Nephron (organoid): ENCODE measurements around the gene MBNL1.
A peak's percentile ranks its signal among the peaks of the same experiment; 100 is the strongest.

Experiments
- H3K27ac Mint-ChIP-seq, 3 experiments: 2 replicates each; pipeline ENCODE4 v1.8.0; 2020; ENCODE audit warnings: mixed read lengths in 3 of 3, mild to moderate bottlenecking in 2 of 3, moderate library complexity in 1 of 3
- H3K27me3 Mint-ChIP-seq: 2 replicates; pipeline ENCODE4 v1.8.0; 2021; ENCODE audit warnings: low read depth, mild to moderate bottlenecking, moderate library complexity, mixed read lengths
- H3K36me3 Mint-ChIP-seq: 2 replicates; pipeline ENCODE4 v1.8.0; 2020; ENCODE audit warnings: low read depth, mixed read lengths
- H3K4me1 Mint-ChIP-seq: 2 replicates; pipeline ENCODE4 v1.8.0; 2020; ENCODE audit warnings: mixed read lengths
- H3K4me3 Mint-ChIP-seq, 3 experiments: 2 replicates each; pipeline ENCODE4 v1.8.0; 2020; ENCODE audit warnings: mild to moderate bottlenecking in 3 of 3, mixed read lengths in 3 of 3, moderate library complexity in 2 of 3
- H3K9me3 Mint-ChIP-seq: 2 replicates; pipeline ENCODE4 v1.8.0; 2020; ENCODE audit warnings: mixed read lengths
- TF ChIP-seq, protein P1 (sequence below), 3 experiments: fragments of 200-600 bp; sonication (generic); IDR thresholded peaks; one replicate each; pipeline ENCODE4 v1.5.0; 2021; ENCODE audit warnings: antibody characterized with exemption in 3 of 3; ENCODE audit not compliant: unreplicated experiment in 3 of 3

The MBNL1 gene

GRCh38 chr3:152455989-152456388 is 187.3 kb downstream of the MBNL1 start:
- TF ChIP-seq, protein P1, sequence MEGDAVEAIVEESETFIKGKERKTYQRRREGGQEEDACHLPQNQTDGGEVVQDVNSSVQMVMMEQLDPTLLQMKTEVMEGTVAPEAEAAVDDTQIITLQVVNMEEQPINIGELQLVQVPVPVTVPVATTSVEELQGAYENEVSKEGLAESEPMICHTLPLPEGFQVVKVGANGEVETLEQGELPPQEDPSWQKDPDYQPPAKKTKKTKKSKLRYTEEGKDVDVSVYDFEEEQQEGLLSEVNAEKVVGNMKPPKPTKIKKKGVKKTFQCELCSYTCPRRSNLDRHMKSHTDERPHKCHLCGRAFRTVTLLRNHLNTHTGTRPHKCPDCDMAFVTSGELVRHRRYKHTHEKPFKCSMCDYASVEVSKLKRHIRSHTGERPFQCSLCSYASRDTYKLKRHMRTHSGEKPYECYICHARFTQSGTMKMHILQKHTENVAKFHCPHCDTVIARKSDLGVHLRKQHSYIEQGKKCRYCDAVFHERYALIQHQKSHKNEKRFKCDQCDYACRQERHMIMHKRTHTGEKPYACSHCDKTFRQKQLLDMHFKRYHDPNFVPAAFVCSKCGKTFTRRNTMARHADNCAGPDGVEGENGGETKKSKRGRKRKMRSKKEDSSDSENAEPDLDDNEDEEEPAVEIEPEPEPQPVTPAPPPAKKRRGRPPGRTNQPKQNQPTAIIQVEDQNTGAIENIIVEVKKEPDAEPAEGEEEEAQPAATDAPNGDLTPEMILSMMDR (IDR thresholded peaks at IDR 0.05; ENCODE audit: unreplicated experiment in 3 of 3), result no peak
- Mint-ChIP-seq H3K4me1 (peaks cover 16% of the 10 kb centered on the region), H3K4me3 (no peak overlapping the region), H3K36me3 (peaks cover 42% of the 10 kb centered on the region), H3K27me3 (no peaks in the 10 kb centered on the region), H3K27ac (peak overlapping the region in 1 of 3 experiments; percentile 2), H3K9me3 (no peaks in the 10 kb centered on the region)

DNA sequence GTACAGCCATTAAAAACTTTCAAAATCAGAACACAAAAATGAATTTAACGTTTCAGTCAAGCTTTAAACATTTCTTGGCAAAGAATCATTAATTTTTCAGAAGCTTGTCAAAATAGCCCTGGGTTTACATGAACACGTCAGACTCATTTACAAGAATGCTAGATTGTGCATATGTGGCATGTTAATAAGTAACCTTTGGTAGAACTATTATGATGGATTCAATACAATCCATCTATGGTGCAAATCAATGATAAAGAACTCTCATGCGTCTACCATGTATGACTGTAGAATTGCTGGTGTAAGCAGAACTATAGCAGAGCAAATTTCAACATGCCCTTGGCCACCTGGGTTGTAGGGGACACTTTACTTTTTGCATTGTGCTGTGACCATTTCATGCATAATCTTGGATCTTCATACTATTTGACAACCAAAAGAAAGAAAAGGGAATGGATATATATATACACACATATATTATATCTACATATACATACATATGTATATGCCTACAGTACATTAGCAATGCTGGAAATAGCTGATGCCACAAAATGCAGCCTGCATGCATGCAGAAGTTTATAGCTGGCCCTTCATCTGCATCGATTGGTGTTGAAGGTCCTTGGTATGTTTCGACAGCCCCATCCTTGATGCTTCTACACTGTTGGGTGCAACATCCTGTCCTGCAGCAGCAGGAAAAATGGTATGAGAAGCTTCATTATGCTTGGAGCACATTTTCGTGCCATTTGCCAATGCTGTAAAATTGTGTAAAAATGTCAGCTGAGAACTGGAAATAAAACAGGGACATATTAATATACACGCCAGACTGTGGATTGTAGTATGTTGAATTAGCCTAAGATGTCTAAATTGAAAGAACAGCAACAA is 189.0 kb downstream of the MBNL1 start:
- no peak overlapping the region for H3K4me3 Mint-ChIP-seq
- no peaks in the 10 kb centered on the region for H3K27me3 Mint-ChIP-seq
- no peaks in the 10 kb centered on the region for H3K9me3 Mint-ChIP-seq
- peaks cover 15% of the 10 kb centered on the region for H3K4me1 Mint-ChIP-seq
- TF ChIP-seq, protein P1 (IDR thresholded peaks at IDR 0.05; ENCODE audit: unreplicated experiment in 3 of 3), result no peak
- H3K36me3 Mint-ChIP-seq, result peaks cover 31% of the 10 kb centered on the region
- H3K27ac Mint-ChIP-seq, result no peak overlapping the region

DNA sequence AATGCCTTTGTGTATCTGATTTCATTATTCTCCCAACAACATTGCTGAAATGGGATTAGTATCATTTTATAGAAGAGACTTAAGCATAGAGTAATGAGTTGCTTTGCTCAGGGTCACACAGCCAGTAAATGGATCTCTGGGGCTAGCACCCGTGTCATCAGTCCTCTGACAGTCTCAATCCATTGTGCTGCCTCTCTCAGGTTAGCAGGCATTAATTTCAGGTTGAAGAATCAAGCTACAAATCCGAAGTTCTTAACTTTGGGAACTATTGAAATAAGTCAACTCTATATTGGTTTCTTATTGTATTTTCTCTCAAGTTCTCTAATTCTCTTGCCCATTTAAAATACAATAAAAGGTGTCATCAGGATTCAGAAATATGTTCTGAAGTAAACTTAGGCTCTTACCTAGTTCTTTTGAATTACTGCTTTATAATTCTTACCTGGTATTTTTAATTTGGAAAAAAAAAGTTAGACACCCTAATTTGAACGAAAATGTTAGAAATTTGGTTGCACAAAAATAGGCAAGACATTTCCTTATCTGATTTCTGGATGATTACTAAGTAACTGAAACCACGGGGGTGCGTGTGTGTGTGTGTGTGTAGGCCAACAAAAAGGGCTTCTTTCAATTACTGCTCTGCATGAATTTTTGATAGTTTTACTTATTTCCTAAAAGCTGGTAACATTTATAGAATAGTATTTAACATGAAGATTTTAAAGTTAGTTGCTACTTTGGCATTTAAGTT is 189.8 kb downstream of the MBNL1 start:
- peaks cover 15% of the 10 kb centered on the region for H3K4me1 Mint-ChIP-seq
- H3K9me3 Mint-ChIP-seq, result no peaks in the 10 kb centered on the region
- TF ChIP-seq, protein P1 (IDR thresholded peaks at IDR 0.05; ENCODE audit: unreplicated experiment in 3 of 3), result no peak
- H3K27me3 Mint-ChIP-seq, result no peaks in the 10 kb centered on the region
- no peak overlapping the region for H3K27ac Mint-ChIP-seq
- H3K36me3 Mint-ChIP-seq, result peaks cover 33% of the 10 kb centered on the region
- no peak overlapping the region for H3K4me3 Mint-ChIP-seq

- no peaks in the 10 kb centered on the region for H3K9me3 Mint-ChIP-seq
- H3K27ac Mint-ChIP-seq, result no peak overlapping the region
- H3K4me3 Mint-ChIP-seq, result no peak overlapping the region
- TF ChIP-seq, protein P1 (IDR thresholded peaks at IDR 0.05; ENCODE audit: unreplicated experiment in 3 of 3), result no peak
- H3K27me3 Mint-ChIP-seq, result no peaks in the 10 kb centered on the region
- H3K36me3 Mint-ChIP-seq, result peaks cover 33% of the 10 kb centered on the region
- peaks cover 10% of the 10 kb centered on the region for H3K4me1 Mint-ChIP-seq
Observed at GRCh38 chr3:152459118-152459515, 190.4 kb downstream of the MBNL1 start.

- Mint-ChIP-seq H3K9me3 (no peaks in the 10 kb centered on the region), H3K36me3 (peaks cover 33% of the 10 kb centered on the region), H3K27ac (no peak overlapping the region), H3K4me1 (peaks cover 6% of the 10 kb centered on the region), H3K4me3 (no peak overlapping the region), H3K27me3 (no peaks in the 10 kb centered on the region)
- TF ChIP-seq, protein P1 (IDR thresholded peaks at IDR 0.05; ENCODE audit: unreplicated experiment in 3 of 3), result no peak
Observed at GRCh38 chr3:152459572-152459971, 190.8 kb downstream of the MBNL1 start.
